IMR-90 (cell line): ENCODE data around the gene DRD4. TPM values are rescaled to one million over a fixed set of nuclear protein-coding genes. Genes with fewer than 3 reads are reported as not detected.

ENCODE experiments used
- ATAC-seq: fragments of 200-7000 bp; cut with Tn5 transposase; 2 replicates; pipeline ENCODE4 v1.9.1; 2020; ENCODE audit warnings: low read depth, mild to moderate bottlenecking, moderate library complexity
- BruUV-seq: library from RNA; stranded (reverse); fragments of 400-500 nt; replicated peaks from 2 replicates; lab custom pipeline; 2021; lab: Mats Ljungman, UMichigan
- CTCF ChIA-PET: fragments of 300-600 bp; formaldehyde crosslinking; extraction: SDS; loops from one replicate; lab custom pipeline; 2021; ENCODE audit warnings: antibody characterized with exemption; lab: Yijun Ruan, JAX
- POLR2A ChIA-PET: fragments of 300-600 bp; sonication (Branson Sonifier 250); formaldehyde crosslinking; loops from one replicate; lab custom pipeline; 2022; ENCODE audit warnings: antibody characterized with exemption; ENCODE audit not compliant: unreplicated experiment; lab: Charles Lee
- DNase-seq: peaks from one replicate; pipeline ENCODE4 v3.0.0; 2013
- H2AFZ ChIP-seq: replicated peaks from 2 replicates; pipeline ENCODE3; 2013; ENCODE audit warnings: low read length, mild to moderate bottlenecking; ENCODE audit not compliant: poor library complexity
- H2AK5ac ChIP-seq: 2 replicates; pipeline ENCODE4 v1.6.1; 2013; ENCODE audit warnings: low read depth, low read length, inconsistent platforms
- H2AK9ac ChIP-seq: replicated peaks from 2 replicates; pipeline ENCODE3; 2013; ENCODE audit warnings: mild to moderate bottlenecking, low read depth, low read length, moderate library complexity; ENCODE audit not compliant: poor library complexity
- H2BK120ac ChIP-seq: 2 replicates; pipeline ENCODE4 v1.6.1; 2013; ENCODE audit warnings: low read depth, low read length, inconsistent platforms
- H2BK15ac ChIP-seq: 3 replicates; pipeline ENCODE4 v1.6.1; 2013; ENCODE audit warnings: low read depth, low read length, inconsistent platforms
- H2BK20ac ChIP-seq: 2 replicates; pipeline ENCODE4 v1.6.1; 2013; ENCODE audit warnings: low read depth, mild to moderate bottlenecking, inconsistent platforms, low read length, moderate library complexity
- H2BK5ac ChIP-seq: 2 replicates; pipeline ENCODE4 v1.6.1; 2013; ENCODE audit warnings: mild to moderate bottlenecking, low read depth, low read length, inconsistent platforms; ENCODE audit not compliant: poor library complexity, severe bottlenecking
- H3K14ac ChIP-seq: replicated peaks from 2 replicates; pipeline ENCODE4 v1.6.1; 2013; ENCODE audit warnings: low read depth, low read length, inconsistent platforms
- H3K18ac ChIP-seq: 2 replicates; pipeline ENCODE4 v1.6.1; 2013; ENCODE audit warnings: low read depth, low read length, control low read depth
- H3K23ac ChIP-seq: 2 replicates; pipeline ENCODE4 v1.6.1; 2013; ENCODE audit warnings: low read depth, low read length, inconsistent platforms
- H3K27ac ChIP-seq: 2 replicates; pipeline ENCODE4 v1.5.1; 2013; ENCODE audit warnings: mild to moderate bottlenecking, control low read depth, low read length; ENCODE audit not compliant: insufficient read depth
- H3K27me3 ChIP-seq: 2 replicates; pipeline ENCODE4 v1.6.1; 2013; ENCODE audit warnings: low read length; ENCODE audit not compliant: control insufficient read depth, insufficient read depth
- H3K36me3 ChIP-seq: 2 replicates; pipeline ENCODE4 v1.6.1; 2013; ENCODE audit warnings: low read length, mixed read lengths; ENCODE audit not compliant: control insufficient read depth, insufficient read depth
- H3K4ac ChIP-seq: 2 replicates; pipeline ENCODE4 v1.6.1; 2013; ENCODE audit warnings: low read depth, low read length, inconsistent platforms
- H3K4me1 ChIP-seq: 2 replicates; pipeline ENCODE4 v1.6.1; 2013; ENCODE audit warnings: low read length, mixed read lengths; ENCODE audit not compliant: control insufficient read depth, insufficient read depth
- H3K4me2 ChIP-seq: 2 replicates; pipeline ENCODE4 v1.6.1; 2013; ENCODE audit warnings: low read depth, mild to moderate bottlenecking, control low read depth, low read length, moderate library complexity
- H3K4me3 ChIP-seq: 2 replicates; pipeline ENCODE4 v1.5.1; 2013; ENCODE audit warnings: low read depth, mild to moderate bottlenecking, control low read depth, low read length, moderate library complexity; ENCODE audit not compliant: insufficient read depth
- H3K56ac ChIP-seq: 2 replicates; pipeline ENCODE4 v1.6.1; 2013; ENCODE audit warnings: low read length, inconsistent platforms; ENCODE audit not compliant: insufficient read depth; ENCODE audit errors: extremely low read depth
- H3K79me1 ChIP-seq, 2 experiments: 2 replicates each; pipeline ENCODE4 v1.6.1; 2013; ENCODE audit warnings: low read length in 2 of 2, inconsistent platforms in 1 of 2, low read depth in 1 of 2
- H3K9ac ChIP-seq: 2 replicates; pipeline ENCODE4 v1.6.1; 2013; ENCODE audit warnings: low read depth, low read length, control low read depth
- H3K9me1 ChIP-seq: 2 replicates; pipeline ENCODE4 v1.6.1; 2013; ENCODE audit warnings: low read length, inconsistent platforms; ENCODE audit not compliant: insufficient read depth
- H3K9me3 ChIP-seq: 2 replicates; pipeline ENCODE4 v1.6.1; 2013; ENCODE audit warnings: low read length; ENCODE audit not compliant: control insufficient read depth, insufficient read depth
- H4K20me1 ChIP-seq: 2 replicates; pipeline ENCODE4 v1.6.1; 2013; ENCODE audit warnings: low read length, inconsistent platforms; ENCODE audit not compliant: insufficient read depth
- H4K5ac ChIP-seq: 2 replicates; pipeline ENCODE4 v1.6.1; 2013; ENCODE audit warnings: mild to moderate bottlenecking, low read depth, low read length, control low read depth
- H4K8ac ChIP-seq, 2 experiments: 2 replicates each; pipeline ENCODE4 v1.6.1; 2013; ENCODE audit warnings: low read depth in 2 of 2, low read length in 2 of 2, control low read depth in 1 of 2, inconsistent platforms in 1 of 2
- H4K91ac ChIP-seq: 2 replicates; pipeline ENCODE4 v1.6.1; 2013; ENCODE audit warnings: low read depth, low read length, inconsistent platforms; ENCODE audit not compliant: insufficient read depth
- BHLHE40 ChIP-seq: fragments of 150-350 bp; IDR thresholded peaks from 2 replicates; pipeline ENCODE4 v1.6.1; 2016; ENCODE audit warnings: mild to moderate bottlenecking, low read depth, low read length
- CEBPB ChIP-seq: IDR thresholded peaks from 2 replicates; pipeline ENCODE4 v1.6.1; 2012; ENCODE audit warnings: low read depth, low read length, improper control_type of control experiment
- CHD1 ChIP-seq: IDR thresholded peaks from 2 replicates; pipeline ENCODE4 v1.6.1; 2012; ENCODE audit warnings: low read depth, low read length, improper control_type of control experiment
- CTCF ChIP-seq: conservative IDR thresholded peaks from 2 replicates; pipeline ENCODE4 v1.5.1; 2012; ENCODE audit warnings: mild to moderate bottlenecking, low read depth, low read length, improper control_type of control experiment
- FOS ChIP-seq: fragments of 150-350 bp; IDR thresholded peaks from 2 replicates; pipeline ENCODE4 v1.6.1; 2016; ENCODE audit warnings: low read depth, low read length
- MAFK ChIP-seq: IDR thresholded peaks from 2 replicates; pipeline ENCODE4 v1.6.1; 2012; ENCODE audit warnings: low read depth, low read length, improper control_type of control experiment
- MAZ ChIP-seq: IDR thresholded peaks from 2 replicates; pipeline ENCODE4 v1.6.1; 2012; ENCODE audit warnings: low read depth, mild to moderate bottlenecking, low read length, improper control_type of control experiment, moderate library complexity, borderline replicate concordance
- MXI1 ChIP-seq: IDR thresholded peaks from 2 replicates; pipeline ENCODE4 v1.6.1; 2012; ENCODE audit warnings: low read depth, mild to moderate bottlenecking, low read length, moderate library complexity, borderline replicate concordance
- NFE2L2 ChIP-seq: fragments of 150-350 bp; IDR thresholded peaks from 2 replicates; pipeline ENCODE4 v1.6.1; 2016; ENCODE audit warnings: low read depth, mild to moderate bottlenecking, low read length
- POLR2A ChIP-seq: IDR thresholded peaks from 2 replicates; pipeline ENCODE4 v1.6.1; 2012; ENCODE audit warnings: mild to moderate bottlenecking, low read depth, low read length
- RCOR1 ChIP-seq: IDR thresholded peaks from 2 replicates; pipeline ENCODE4 v1.6.1; 2012; ENCODE audit warnings: mild to moderate bottlenecking, low read length, improper control_type of control experiment; ENCODE audit not compliant: insufficient replicate concordance
- RFX5 ChIP-seq: IDR thresholded peaks from 2 replicates; pipeline ENCODE4 v1.8.0; 2012; ENCODE audit warnings: low read depth, mild to moderate bottlenecking, low read length, moderate library complexity
- SMC3 ChIP-seq: fragments of 150-350 bp; IDR thresholded peaks from 2 replicates; pipeline ENCODE4 v1.6.1; 2016; ENCODE audit warnings: low read depth, mild to moderate bottlenecking, antibody characterized with exemption, low read length, moderate library complexity
- USF2 ChIP-seq: fragments of 150-350 bp; IDR thresholded peaks from 2 replicates; pipeline ENCODE4 v1.6.1; 2017; ENCODE audit warnings: mild to moderate bottlenecking, antibody characterized with exemption, low read length, low read depth
- WGBS, 2 experiments: methylation state at CpG; one replicate each; pipeline versions ENCODE4 v1.1.5 to v1.1.7; 2013; ENCODE audit warnings: missing lambda C conversion rate in 2 of 2; ENCODE audit not compliant: insufficient read length in 1 of 2; ENCODE audit errors: extremely low coverage in 2 of 2; 5-methylcytosine and 5-hydroxymethylcytosine counted together
- dilution Hi-C: fragments of 300-500 bp; cut with HindIII; formaldehyde crosslinking; loops from one replicate; pipeline ENCODE4 v1.14.3; 2018; ENCODE audit warnings: low sequenced_read_pairs; ENCODE audit not compliant: unreplicated experiment
- in situ Hi-C: fragments of 300-500 bp; cut with MboI; formaldehyde crosslinking; loops from 3 replicates; pipeline ENCODE4 v1.14.3; 2019; ENCODE audit warnings: low sequenced_read_pairs, inconsistent platforms, mixed read lengths
- intact Hi-C: fragments of 100-400 bp; cut with micrococcal nuclease; formaldehyde crosslinking; loops from 2 replicates; pipeline ENCODE4 v1.10.0; 2022
- polyA plus RNA-seq, 3 experiments: library from polyadenylated mRNA; depleted of rRNA; stranded (reverse); fragments of >200 nt; gene quantifications; 2 replicates each; pipeline ENCODE4 v1.2.3, GENCODE V29; 2012; ENCODE audit warnings: low replicate concordance in 1 of 3
- total RNA-seq: library from RNA; depleted of rRNA; stranded (reverse); fragments of >200 nt; gene quantifications from 2 replicates; pipeline ENCODE4 v1.2.3, GENCODE V29; 2012

DRD4 gene
- total and polyA plus RNA-seq, 2 of the 4 experiments (the other 2 are of a cell fraction): not detected

DNA sequence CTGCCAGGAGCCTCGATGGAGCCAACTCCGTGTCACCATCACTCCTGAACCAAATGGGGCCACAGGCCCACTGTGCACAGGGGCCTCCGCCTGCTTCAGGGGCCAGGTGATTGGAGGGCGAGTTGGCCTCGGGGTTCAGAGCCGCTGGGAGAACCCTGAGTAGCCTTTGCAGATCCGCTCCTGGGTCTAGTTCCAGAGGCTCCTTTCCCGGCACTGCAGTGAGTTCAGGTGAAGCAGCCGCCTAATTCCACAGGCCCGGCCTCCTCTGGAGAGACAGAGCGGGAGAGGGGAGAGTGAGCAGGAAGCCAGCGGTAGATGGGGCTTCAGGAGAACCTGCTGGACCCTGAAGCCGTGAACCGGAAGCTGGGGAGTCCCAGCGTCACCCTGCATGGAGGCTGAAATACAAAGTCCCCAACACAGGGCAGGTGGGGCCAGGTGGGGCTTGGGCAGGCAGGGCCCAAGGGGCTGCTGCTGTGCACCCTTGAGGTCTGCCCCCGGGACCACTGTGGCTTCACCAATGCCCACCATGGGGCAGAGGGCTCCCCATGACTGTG lies 22.5 kb downstream of the DRD4 start:
- CTCF ChIA-PET: no interaction called here

More for the DNA sequence above, 22.5 kb downstream of the DRD4 start:
- Histone ChIP-seq H3K18ac (no peak overlapping the region), H3K14ac (no peak overlapping the region), H3K4ac (no peak overlapping the region), H3K4me2 (no peak overlapping the region), H3K9ac (no peak overlapping the region), H3K56ac (no peak overlapping the region), H3K4me3 (no peak overlapping the region), H2AFZ (no peak overlapping the region), H3K27me3 (no peaks in the 10 kb centered on the region), H3K79me1 (peaks cover 8 to 13% of the 10 kb centered on the region in 2 experiments; a peak in 2 of 4 replicates), H3K23ac (no peak overlapping the region), H2BK15ac (no peak overlapping the region), H4K91ac (no peak overlapping the region), H2AK9ac (no peak overlapping the region), H4K5ac (no peak overlapping the region), H4K8ac (no peak overlapping the region), H3K27ac (no peak overlapping the region), H2BK20ac (no peak overlapping the region), H4K20me1 (peaks cover 8% of the 10 kb centered on the region), H2AK5ac (no peak overlapping the region), H3K4me1 (no peaks in the 10 kb centered on the region), H2BK120ac (no peak overlapping the region), H3K9me3 (no peaks in the 10 kb centered on the region), H3K9me1 (no peaks in the 10 kb centered on the region), H2BK5ac (no peak overlapping the region), H3K36me3 (peaks cover 21% of the 10 kb centered on the region)
- no TSS peak for BruUV-seq
- POLR2A ChIA-PET: no interaction called here
- dilution Hi-C loops: no loop called here
- ATAC-seq (no peak), DNase-seq (no peak)
- TF ChIP-seq USF2 (no peak), CHD1 (no peak), MAFK (no peak), MAZ (no peak), FOS (no peak), SMC3 (no peak), RFX5 (no peak), RCOR1 (no peak), POLR2A (no peak), CEBPB (no peak), MXI1 (no peak), CTCF (no peak), NFE2L2 (no peak), BHLHE40 (no peak)
- in situ Hi-C loops: loop anchor here (5.0 kb wide), 1 partner anchor 78 kb away; no protein-coding TSS in a partner anchor
- 94% methylated on average over 10 of the region's 16 CpGs; no CpG with 5 or more reads in 1 of the 2 experiments for WGBS, 2 experiments
- intact Hi-C loops: no loop called here
